OCI-LY7 (cell line): ENCODE measurements around the gene SPG11. TPM values are rescaled to one million over a fixed set of nuclear protein-coding genes. Genes with fewer than 3 reads are reported as not detected.
"Not testable (repeated sequence)": the region's sequence is repeated elsewhere in the genome, so short reads cannot be mapped to it uniquely, and the experiment has no call there.

ENCODE experiments used
- BruUV-seq: library from RNA; stranded (reverse); fragments of 400-500 nt; replicated peaks from 2 replicates; lab custom pipeline; 2021; lab: Mats Ljungman, UMichigan
- CTCF ChIA-PET: fragments of 300-600 bp; sonication (Branson Sonifier 250); formaldehyde crosslinking; loops from one replicate; lab custom pipeline; 2022; ENCODE audit warnings: antibody characterized with exemption; ENCODE audit not compliant: unreplicated experiment; lab: Charles Lee
- POLR2A ChIA-PET: fragments of 300-600 bp; sonication (Branson Sonifier 250); formaldehyde crosslinking; loops from one replicate; lab custom pipeline; 2022; ENCODE audit warnings: antibody characterized with exemption; lab: Charles Lee
- DNase-seq: peaks from one replicate; pipeline ENCODE4 v3.0.0-alpha.2; 2015; ENCODE audit warnings: low spot score
- H2AFZ ChIP-seq: fragments of 200-600 bp; sonication (generic), shearing (Covaris generic); 2 replicates; pipeline ENCODE4 v1.6.1; 2014; ENCODE audit warnings: mild to moderate bottlenecking, antibody characterized with exemption, low read length, moderate library complexity
- H3K27ac ChIP-seq: fragments of 200-600 bp; sonication (generic); 2 replicates; pipeline ENCODE4 v1.5.1; 2014; ENCODE audit warnings: mixed run types, low read depth, mild to moderate bottlenecking, moderate library complexity, low read length, inconsistent platforms; ENCODE audit not compliant: poor library complexity, severe bottlenecking
- H3K36me3 ChIP-seq: fragments of 200-600 bp; sonication (generic); 2 replicates; pipeline ENCODE4 v1.6.1; 2014; ENCODE audit warnings: mild to moderate bottlenecking, antibody characterized with exemption, low read length, moderate library complexity, mixed read lengths; ENCODE audit not compliant: insufficient read depth
- H3K4me1 ChIP-seq: fragments of 200-600 bp; sonication (generic); 2 replicates; pipeline ENCODE4 v1.5.1; 2014; ENCODE audit warnings: mild to moderate bottlenecking, low read length; ENCODE audit not compliant: insufficient read depth, poor library complexity, severe bottlenecking
- H3K4me2 ChIP-seq: fragments of 200-600 bp; sonication (generic); 2 replicates; pipeline ENCODE4 v1.6.1; 2014; ENCODE audit warnings: mild to moderate bottlenecking, low read length
- H3K4me3 ChIP-seq: fragments of 200-600 bp; sonication (generic); 2 replicates; pipeline ENCODE4 v1.5.1; 2014; ENCODE audit warnings: mild to moderate bottlenecking, low read depth, low read length; ENCODE audit not compliant: poor library complexity, severe bottlenecking
- H3K79me2 ChIP-seq: fragments of 200-600 bp; sonication (generic); 2 replicates; pipeline ENCODE4 v1.6.1; 2016; ENCODE audit warnings: low read depth, mild to moderate bottlenecking, low read length, moderate library complexity, mixed read lengths; ENCODE audit not compliant: insufficient read depth
- H3K9me2 ChIP-seq: fragments of 200-600 bp; sonication (generic); 2 replicates; pipeline ENCODE4 v1.6.1; 2016; ENCODE audit warnings: mild to moderate bottlenecking, low read length, mixed read lengths; ENCODE audit not compliant: insufficient read depth
- H3K9me3 ChIP-seq: fragments of 200-600 bp; sonication (generic); 2 replicates; pipeline ENCODE4 v1.6.1; 2014; ENCODE audit warnings: mild to moderate bottlenecking, mixed run types, low read length, mixed read lengths
- H4K20me1 ChIP-seq: fragments of 200-600 bp; sonication (generic); 2 replicates; pipeline ENCODE4 v1.6.1; 2014; ENCODE audit warnings: mild to moderate bottlenecking, antibody characterized with exemption, low read length, moderate library complexity, mixed read lengths; ENCODE audit not compliant: insufficient read depth
- CTCF ChIP-seq: fragments of 200-600 bp; sonication (generic); conservative IDR thresholded peaks from 2 replicates; pipeline ENCODE4 v1.5.1; 2014; ENCODE audit warnings: mild to moderate bottlenecking, antibody characterized with exemption, low read length, moderate library complexity, mixed read lengths
- EZH2phosphoT487 ChIP-seq: fragments of 200-600 bp; sonication (generic); IDR thresholded peaks from 2 replicates; pipeline ENCODE4 v1.6.1; 2018; ENCODE audit warnings: low read depth, borderline replicate concordance, mild to moderate bottlenecking, mixed run types, antibody characterized with exemption, low read length, moderate library complexity, mixed read lengths
- intact Hi-C: fragments of 100-400 bp; cut with micrococcal nuclease; formaldehyde crosslinking; loops from one replicate; pipeline ENCODE4 v1.10.0; 2022; ENCODE audit not compliant: unreplicated experiment
- total RNA-seq, 2 experiments: library from RNA; depleted of rRNA in 1 of 2; stranded (reverse); fragments of >200 nt in 1 of 2; shearing (Covaris generic) in 1 of 2; gene quantifications; 2 replicates each; pipeline ENCODE4 v1.2.3, GENCODE V29; 2014 to 2022

Gene SPG11
- total RNA-seq, 2 experiments from 2014 or later: 69.1 to 92.8 TPM

- H3K4me2 ChIP-seq: no peak overlapping the region
- H3K36me3 ChIP-seq: peaks cover 85% of the 10 kb centered on the region
- H3K27ac ChIP-seq: no peak overlapping the region
- H4K20me1 ChIP-seq: no peaks in the 10 kb centered on the region
- no TSS peak for BruUV-seq
- no peaks in the 10 kb centered on the region for H3K79me2 ChIP-seq
- no peak overlapping the region for H2AFZ ChIP-seq
- ChIA-PET CTCF (no interaction called here), POLR2A (no interaction called here)
- TF ChIP-seq CTCF (no peak), EZH2phosphoT487 (no peak)
- no peak for DNase-seq
- H3K4me3 ChIP-seq: no peak overlapping the region
- intact Hi-C loops: no loop called here
- H3K9me3 ChIP-seq: peaks cover 10% of the 10 kb centered on the region; the same call in 1 of the 2 replicates
- no peaks in the 10 kb centered on the region for H3K9me2 ChIP-seq
- no peaks in the 10 kb centered on the region for H3K4me1 ChIP-seq
Observed at GRCh38 chr15:44565387-44566154, 97.9 kb downstream of the SPG11 start.

- H3K4me2 ChIP-seq, H3K27ac ChIP-seq, H2AFZ ChIP-seq, DNase-seq, H3K4me1 ChIP-seq, CTCF ChIA-PET, BruUV-seq, H3K79me2 ChIP-seq, H3K4me3 ChIP-seq, H3K9me3 ChIP-seq, intact Hi-C loops, H3K9me2 ChIP-seq, H4K20me1 ChIP-seq: not testable (repeated sequence)
- peaks cover 100% of the 10 kb centered on the region for H3K36me3 ChIP-seq
- POLR2A ChIA-PET: interaction anchor here (0.6 kb wide), 1 partner anchor 77 kb away, joined by 5 read pairs; no protein-coding TSS in a partner anchor
Observed at GRCh38 chr15:44560926-44561325, 102.5 kb downstream of the SPG11 start.

GRCh38 chr15:44554934-44555723, 108.3 kb downstream of the SPG11 start:
- Histone ChIP-seq H3K9me3 (no peaks in the 10 kb centered on the region), H2AFZ (no peak overlapping the region), H3K79me2 (peaks cover 26% of the 10 kb centered on the region; the same call in 1 of the 2 replicates), H4K20me1 (peaks cover 8% of the 10 kb centered on the region; the same call in 1 of the 2 replicates), H3K4me1 (peaks cover 10% of the 10 kb centered on the region), H3K9me2 (no peaks in the 10 kb centered on the region), H3K4me3 (no peak overlapping the region), H3K4me2 (no peak overlapping the region), H3K27ac (no peak overlapping the region), H3K36me3 (peaks cover 99% of the 10 kb centered on the region)
- POLR2A ChIA-PET: interaction anchor here (0.6 to 1.7 kb wide), 3 partner anchors 9 to 17 kb away, joined by 3 to 6 read pairs (median 5); no protein-coding TSS in a partner anchor
- no peak for TF ChIP-seq CTCF
- no peak for TF ChIP-seq EZH2phosphoT487
- DNase-seq: no peak
- CTCF ChIA-PET: no interaction called here
- BruUV-seq: no TSS peak
- intact Hi-C loops: no loop called here
